ES-I3 (cell line): ENCODE results near the gene CCL4.

Experiments
- H3K36me3 ChIP-seq: 2 replicates; pipeline ENCODE4 v1.6.1; 2013; ENCODE audit warnings: mild to moderate bottlenecking, low read length, control low read depth, moderate library complexity; ENCODE audit not compliant: insufficient read depth
- H3K4me1 ChIP-seq: 2 replicates; pipeline ENCODE4 v1.6.1; 2013; ENCODE audit warnings: mild to moderate bottlenecking, control low read depth, low read length; ENCODE audit not compliant: insufficient read depth
- H3K9ac ChIP-seq: 2 replicates; pipeline ENCODE4 v1.6.1; 2013; ENCODE audit warnings: low read depth, mild to moderate bottlenecking, low read length, moderate library complexity
- H3K9me3 ChIP-seq: 2 replicates; pipeline ENCODE4 v1.6.1; 2013; ENCODE audit warnings: mild to moderate bottlenecking, low read length, moderate library complexity; ENCODE audit not compliant: control insufficient read depth, insufficient read depth

CCL4 gene

DNA sequence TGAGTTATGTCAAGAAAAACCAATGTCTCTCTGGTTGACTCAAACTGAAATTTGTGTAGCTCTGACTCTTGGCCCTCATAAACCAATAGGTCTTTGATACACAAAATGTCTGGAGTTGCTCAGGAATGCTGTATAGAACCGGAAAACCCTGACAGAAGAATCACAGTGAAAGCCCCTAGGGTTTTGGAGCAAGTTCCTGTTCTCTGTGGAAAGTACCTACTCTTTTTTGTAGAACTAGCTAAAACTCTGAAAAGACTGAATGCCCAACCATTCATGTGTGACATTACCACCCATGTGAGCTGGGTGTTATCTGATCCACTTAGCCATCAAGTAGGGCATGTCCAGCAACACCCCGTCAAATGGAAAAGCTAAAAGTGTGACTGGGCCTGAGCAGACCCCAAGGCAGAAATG lies 28.8 kb downstream of the CCL4 start:
- H3K36me3 ChIP-seq, result no peaks in the 10 kb centered on the region
- no peaks in the 10 kb centered on the region for H3K9me3 ChIP-seq
- no peak overlapping the region for H3K9ac ChIP-seq
- H3K4me1 ChIP-seq, result no peaks in the 10 kb centered on the region

DNA sequence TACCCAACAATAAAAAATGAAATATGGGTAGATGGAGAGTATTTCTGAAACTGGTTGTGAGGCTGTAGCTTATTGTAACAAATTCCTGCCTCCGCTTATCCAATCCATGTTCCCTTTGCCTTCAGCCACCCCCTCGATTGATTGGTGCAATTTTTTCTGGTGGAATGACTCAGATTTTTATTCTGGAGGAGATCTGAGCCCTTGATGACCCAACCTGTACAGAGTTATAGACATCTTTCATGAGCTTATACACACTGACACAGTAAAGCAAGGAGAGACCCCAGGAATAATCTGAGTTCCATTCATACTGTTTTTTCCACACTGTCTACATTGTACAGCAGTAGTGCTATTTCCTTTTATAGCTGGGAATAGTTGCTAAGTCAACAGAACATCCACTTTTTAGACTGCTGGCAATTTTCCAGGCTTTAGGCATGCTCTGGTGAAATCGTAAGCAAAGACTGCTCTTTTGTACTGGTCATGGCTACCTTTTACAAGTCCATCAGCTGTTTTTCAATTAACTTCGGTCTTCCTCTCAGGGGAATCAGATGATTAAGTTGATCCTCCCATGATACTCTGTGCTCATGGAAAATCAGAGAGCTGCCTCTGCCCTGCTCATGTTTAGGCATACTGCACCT lies 30.1 kb downstream of the CCL4 start:
- Histone ChIP-seq H3K9me3 (no peaks in the 10 kb centered on the region), H3K4me1 (no peaks in the 10 kb centered on the region), H3K9ac (no peak overlapping the region), H3K36me3 (no peaks in the 10 kb centered on the region)

DNA sequence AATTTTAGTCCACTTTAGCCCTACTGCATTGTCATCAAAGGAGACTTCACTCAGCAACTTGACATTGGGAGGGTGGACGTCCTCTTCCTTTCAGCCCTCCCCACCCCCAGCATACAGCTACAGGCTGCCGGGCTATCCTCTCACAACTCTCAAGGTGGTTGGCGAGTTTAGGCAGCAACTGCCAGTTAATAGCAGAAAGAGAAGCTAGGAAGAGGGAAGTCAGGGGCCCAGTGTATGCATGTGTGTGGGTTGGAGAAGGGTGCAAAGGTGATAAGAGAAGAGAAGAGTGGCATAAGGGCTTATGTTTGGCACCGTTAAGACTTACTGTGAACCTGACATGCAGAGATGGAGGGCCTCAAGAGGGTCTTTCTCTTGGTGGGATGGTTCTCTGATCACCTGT lies 31.8 kb downstream of the CCL4 start:
- H3K9ac ChIP-seq, result no peak overlapping the region
- no peaks in the 10 kb centered on the region for H3K4me1 ChIP-seq
- H3K9me3 ChIP-seq, result no peaks in the 10 kb centered on the region
- H3K36me3 ChIP-seq, result no peaks in the 10 kb centered on the region

DNA sequence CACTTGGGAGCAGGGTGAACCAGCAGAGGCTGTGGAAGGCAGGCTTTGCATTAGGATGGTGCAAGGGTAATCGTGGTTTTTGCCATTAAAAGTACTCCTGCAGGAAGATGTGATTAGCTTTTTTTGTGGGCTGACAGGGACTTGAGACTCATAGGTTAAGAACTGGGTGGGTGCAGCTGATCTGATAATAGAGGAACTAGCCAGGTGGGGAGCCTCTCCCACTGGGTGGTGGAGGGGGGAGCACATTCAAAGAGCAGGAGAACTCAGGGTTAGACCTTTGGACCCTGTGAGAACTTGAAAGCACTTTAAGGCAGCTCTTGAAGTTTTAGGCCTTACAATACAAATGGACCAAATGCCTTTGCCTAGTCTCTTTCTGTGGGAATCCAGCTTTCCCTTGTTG lies 32.4 kb downstream of the CCL4 start:
- Histone ChIP-seq H3K36me3 (no peaks in the 10 kb centered on the region), H3K9me3 (no peaks in the 10 kb centered on the region), H3K4me1 (no peaks in the 10 kb centered on the region), H3K9ac (no peak overlapping the region)

DNA sequence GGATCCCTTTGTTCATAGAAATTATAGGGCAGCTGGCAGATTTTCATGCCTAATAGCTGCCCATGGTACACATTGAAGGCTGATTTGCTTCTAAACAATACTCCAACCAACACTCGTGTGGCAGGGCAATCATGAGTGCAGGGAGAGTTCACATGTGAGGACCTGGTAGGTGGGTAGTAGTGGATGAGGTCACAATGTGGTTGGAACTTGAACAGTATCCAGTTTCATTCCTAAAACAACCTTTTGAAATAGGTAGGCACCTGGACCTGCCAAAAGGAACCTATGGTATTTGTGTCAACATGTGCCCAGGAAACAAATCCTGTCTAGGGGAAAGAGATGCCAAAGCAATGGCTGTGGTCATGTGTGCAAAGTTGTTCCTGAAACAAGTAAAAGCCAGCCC lies 32.8 kb downstream of the CCL4 start:
- Histone ChIP-seq H3K9ac (no peak overlapping the region), H3K9me3 (no peaks in the 10 kb centered on the region), H3K36me3 (no peaks in the 10 kb centered on the region), H3K4me1 (no peaks in the 10 kb centered on the region)

DNA sequence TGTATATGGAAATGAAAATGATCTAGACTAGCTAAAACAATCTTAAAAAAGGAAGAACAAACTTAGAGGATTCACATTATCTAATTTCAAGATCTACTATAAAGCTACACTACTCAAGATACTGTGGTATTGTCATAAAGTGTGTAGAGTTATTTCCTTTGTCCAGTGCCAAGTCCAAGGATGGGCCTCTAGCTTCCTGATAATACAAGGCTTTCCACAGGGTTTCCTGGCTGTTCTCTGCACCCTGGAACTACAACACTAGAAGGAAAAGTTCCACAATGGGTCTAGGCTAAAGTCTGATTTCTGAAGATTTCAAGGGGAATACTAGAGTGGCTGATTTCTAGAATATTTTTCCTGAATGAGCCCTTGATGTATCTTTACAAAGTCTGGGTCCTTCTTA lies 38.6 kb downstream of the CCL4 start:
- no peaks in the 10 kb centered on the region for H3K9me3 ChIP-seq

DNA sequence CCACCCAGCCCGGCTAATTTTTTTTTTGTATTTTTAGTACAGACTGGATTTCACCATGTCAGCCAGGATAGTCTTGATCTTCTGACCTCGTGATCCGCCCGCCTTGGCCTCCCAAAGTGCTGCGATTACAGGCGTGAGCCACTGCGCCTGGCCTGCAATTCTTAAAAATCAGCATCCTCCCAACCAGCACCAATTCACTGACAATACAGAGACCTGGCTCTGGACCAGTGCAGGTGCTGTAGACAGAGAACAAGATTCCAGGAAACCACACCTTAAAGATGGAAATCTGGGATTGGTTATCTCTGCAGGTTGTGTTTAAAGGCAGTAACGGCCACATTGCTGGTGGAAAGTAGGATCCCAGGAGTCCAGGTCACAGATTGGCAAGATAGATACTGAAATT lies 39.2 kb downstream of the CCL4 start:
- no peaks in the 10 kb centered on the region for H3K36me3 ChIP-seq
- no peaks in the 10 kb centered on the region for H3K9me3 ChIP-seq
- no peak overlapping the region for H3K9ac ChIP-seq
- no peaks in the 10 kb centered on the region for H3K4me1 ChIP-seq

More for the DNA sequence above, 38.6 kb downstream of the CCL4 start:
- H3K9ac ChIP-seq, result no peak overlapping the region
- no peaks in the 10 kb centered on the region for H3K4me1 ChIP-seq
- H3K36me3 ChIP-seq, result no peaks in the 10 kb centered on the region

DNA sequence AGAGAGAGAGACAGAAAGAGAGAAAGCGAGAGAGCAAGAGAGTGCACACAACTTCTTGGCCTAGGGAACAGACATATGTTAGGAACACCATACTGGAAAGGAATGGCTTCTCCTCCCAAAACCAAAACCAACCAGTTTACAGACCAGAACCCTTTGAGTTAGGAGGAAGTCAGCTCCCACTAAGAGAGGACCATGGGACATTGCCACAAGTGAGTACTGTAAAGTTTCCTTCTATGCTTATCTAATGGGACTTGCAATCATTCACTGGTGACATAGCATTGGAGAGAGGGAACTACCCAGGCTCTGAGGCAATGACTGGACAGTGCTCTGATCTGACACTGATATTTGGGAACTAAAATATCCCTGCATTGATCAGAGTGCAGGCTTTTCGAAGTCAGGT lies 40.4 kb downstream of the CCL4 start:
- Histone ChIP-seq H3K4me1 (no peaks in the 10 kb centered on the region), H3K9ac (no peak overlapping the region), H3K36me3 (no peaks in the 10 kb centered on the region), H3K9me3 (no peaks in the 10 kb centered on the region)

DNA sequence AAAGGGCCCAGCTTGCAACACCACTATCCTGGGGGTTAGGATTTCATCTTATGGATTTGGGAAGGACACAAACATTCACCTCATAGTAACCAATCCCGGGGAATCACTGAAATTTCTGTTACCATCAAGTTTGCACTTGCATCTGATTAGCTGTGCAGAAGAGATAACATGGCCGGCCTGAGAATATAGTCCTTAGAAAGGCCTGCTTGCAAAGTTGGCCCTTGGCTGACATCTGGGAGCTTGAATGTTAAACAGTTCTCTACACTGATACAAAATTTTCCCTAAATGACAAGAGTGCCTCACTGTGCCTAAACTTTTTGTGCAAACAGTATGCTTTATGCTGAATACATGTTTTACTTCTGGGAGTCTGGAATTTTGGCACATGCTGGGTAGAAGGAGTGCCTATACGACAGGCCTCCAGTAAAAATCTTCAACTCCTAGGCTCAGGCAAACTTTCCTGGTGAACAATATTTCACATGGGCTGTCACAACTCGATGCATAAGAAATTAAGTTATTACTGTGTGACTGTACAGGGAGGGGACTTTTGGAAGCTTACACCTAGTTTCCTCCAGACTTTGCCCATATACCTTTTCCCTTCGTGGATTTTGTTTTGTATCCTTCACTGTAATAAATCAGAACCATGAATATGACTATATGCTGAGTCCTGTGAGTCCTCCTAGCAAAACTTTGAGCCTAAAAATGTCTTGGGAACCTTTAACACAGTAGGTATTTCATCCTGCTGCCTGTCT lies 41.5 kb downstream of the CCL4 start:
- Histone ChIP-seq H3K9me3 (no peaks in the 10 kb centered on the region), H3K9ac (no peak overlapping the region), H3K4me1 (no peaks in the 10 kb centered on the region), H3K36me3 (no peaks in the 10 kb centered on the region)

DNA sequence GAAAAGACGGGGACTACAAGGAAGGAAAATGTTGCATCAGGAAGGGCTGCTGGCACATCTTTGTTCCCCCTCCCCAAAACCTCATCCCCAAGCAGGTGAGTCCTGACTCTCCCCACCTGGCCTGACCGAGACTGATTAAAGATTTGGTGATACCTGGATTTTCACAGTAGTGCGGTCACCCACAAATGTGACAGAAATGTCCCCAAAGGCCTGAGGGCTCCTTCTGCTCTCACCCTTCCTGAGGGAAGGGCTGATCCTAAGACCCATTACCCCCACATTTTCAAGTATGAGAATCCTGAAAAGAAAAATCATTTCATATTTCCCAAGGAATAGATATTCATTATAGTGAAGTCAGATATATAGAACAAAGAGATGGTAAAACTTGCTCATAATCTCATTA lies 44.0 kb downstream of the CCL4 start:
- no peaks in the 10 kb centered on the region for H3K36me3 ChIP-seq
- H3K9me3 ChIP-seq, result no peaks in the 10 kb centered on the region
- no peaks in the 10 kb centered on the region for H3K4me1 ChIP-seq
- H3K9ac ChIP-seq, result no peak overlapping the region

- H3K9ac ChIP-seq, result no peak overlapping the region
- no peaks in the 10 kb centered on the region for H3K4me1 ChIP-seq
- H3K36me3 ChIP-seq, result no peaks in the 10 kb centered on the region
- no peaks in the 10 kb centered on the region for H3K9me3 ChIP-seq
Measured at GRCh38 chr17:36148559-36149295, 45.1 kb downstream of the CCL4 start.

GRCh38 chr17:36149296-36149820 lies 45.7 kb downstream of the CCL4 start:
- Histone ChIP-seq H3K9me3 (no peaks in the 10 kb centered on the region), H3K4me1 (no peaks in the 10 kb centered on the region), H3K9ac (no peak overlapping the region), H3K36me3 (no peaks in the 10 kb centered on the region)

DNA sequence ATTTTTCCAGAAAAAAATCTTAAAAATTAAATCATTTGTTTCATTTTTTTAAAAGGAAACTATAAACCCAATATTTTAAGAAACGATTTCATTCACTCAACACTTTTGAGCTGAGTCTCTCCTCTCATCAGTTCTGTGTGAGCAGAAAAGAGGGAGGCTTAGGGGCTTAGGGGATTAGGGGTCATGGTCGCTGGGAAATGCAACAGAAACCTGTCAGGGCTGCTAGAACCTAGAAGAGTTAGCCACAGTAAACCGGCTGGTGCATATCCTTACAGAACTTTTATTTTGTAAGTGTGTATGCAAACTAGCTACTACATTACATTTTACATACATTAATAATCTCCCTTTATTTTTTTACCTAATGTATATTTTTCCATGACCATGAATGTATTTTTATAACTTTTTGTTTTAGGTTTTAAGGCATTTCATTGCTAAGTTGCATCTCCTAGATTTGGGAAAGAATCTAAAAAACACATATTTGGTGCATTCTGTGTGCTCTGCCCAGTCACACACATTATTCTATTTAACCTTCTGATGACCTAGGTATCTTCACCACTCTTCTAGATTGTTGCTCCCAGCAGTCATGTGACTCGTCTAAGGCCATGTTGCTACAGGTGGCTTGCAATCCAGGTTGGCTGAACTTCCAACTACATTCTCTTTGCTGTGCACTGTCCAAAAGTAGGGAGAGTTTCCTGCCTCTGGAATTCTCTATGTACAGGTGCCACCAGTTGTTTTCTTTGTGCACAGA lies 48.4 kb downstream of the CCL4 start:
- Histone ChIP-seq H3K36me3 (no peaks in the 10 kb centered on the region), H3K9ac (no peak overlapping the region), H3K9me3 (no peaks in the 10 kb centered on the region), H3K4me1 (no peaks in the 10 kb centered on the region)

DNA sequence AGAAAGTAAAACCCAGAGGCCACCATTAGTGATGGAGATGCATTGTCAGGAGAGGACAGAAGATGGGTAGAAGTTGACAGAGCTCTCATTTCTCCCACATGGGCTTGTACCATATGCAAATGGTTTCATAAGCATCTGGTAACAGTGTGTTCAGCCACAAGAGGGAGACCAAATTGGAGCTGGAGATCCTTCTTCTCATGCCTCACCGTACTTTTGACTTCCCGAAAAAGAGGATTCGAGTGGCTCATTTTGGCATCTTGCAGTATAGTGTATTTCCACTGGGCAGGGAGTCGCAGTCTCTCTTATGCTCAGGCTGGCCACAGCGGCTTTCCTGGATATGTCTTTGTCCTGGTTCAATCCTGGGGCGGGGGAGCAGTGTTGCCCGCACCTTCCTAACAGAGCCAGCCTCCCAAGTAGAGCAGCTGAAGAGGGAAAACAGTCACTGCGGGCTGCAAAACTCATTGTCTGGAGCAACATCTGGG lies 49.1 kb downstream of the CCL4 start:
- Histone ChIP-seq H3K4me1 (no peaks in the 10 kb centered on the region), H3K36me3 (no peaks in the 10 kb centered on the region), H3K9me3 (no peaks in the 10 kb centered on the region), H3K9ac (no peak overlapping the region)
